HG03108 (cell line): Measurements from ENCODE around the gene R3HDM4.
"Not testable (repeated sequence)": the region's sequence is repeated elsewhere in the genome, so short reads cannot be mapped to it uniquely, and the experiment has no call there.

Experiments used
- ATAC-seq: cut with Tn5 transposase; IDR thresholded peaks from one replicate; pipeline ENCODE4 v1.9.1; 2021; ENCODE audit warnings: moderate library complexity; ENCODE audit not compliant: unreplicated experiment

R3HDM4 gene

GRCh38 chr19:861756-862580 is 51.1 kb downstream of the R3HDM4 start:
- ATAC-seq, result no peak

- no peak for ATAC-seq
These were observed 51.8 kb downstream of the R3HDM4 start for GRCh38 chr19:861141-861755.

GRCh38 chr19:858868-859843 is 53.9 kb downstream of the R3HDM4 start, which contains the start of gene CFD:
Gene CFD (plus strand): TSS chr19:859664. CDS start chr19:859690, 26 bp downstream.
- ATAC-seq, result no peak

- no peak for ATAC-seq
These were observed 54.7 kb downstream of the R3HDM4 start for GRCh38 chr19:858284-858683.

GRCh38 chr19:855566-856120 is 57.4 kb downstream of the R3HDM4 start:
- no peak for ATAC-seq

- no peak for ATAC-seq
These were observed 57.9 kb downstream of the R3HDM4 start for GRCh38 chr19:855142-855541.

- ATAC-seq, result no peak
These were observed 58.5 kb downstream of the R3HDM4 start for GRCh38 chr19:854549-854948.

GRCh38 chr19:853614-854220 is 59.3 kb downstream of the R3HDM4 start:
- not testable (repeated sequence) for ATAC-seq

GRCh38 chr19:853014-853585 is 59.9 kb downstream of the R3HDM4 start:
- no peak for ATAC-seq

- no peak for ATAC-seq
These were observed 60.6 kb downstream of the R3HDM4 start, which contains the start of gene ELANE for GRCh38 chr19:852136-853013. Gene ELANE (plus strand): TSS chr19:852303. CDS start chr19:852329, 26 bp downstream.

GRCh38 chr19:850979-851335 is 62.1 kb downstream of the R3HDM4 start:
- ATAC-seq, result no peak

GRCh38 chr19:850221-850978 is 62.6 kb downstream of the R3HDM4 start:
- ATAC-seq, result no peak

GRCh38 chr19:849195-849594 is 63.8 kb downstream of the R3HDM4 start:
- ATAC-seq, result not testable (repeated sequence)

GRCh38 chr19:848386-848921 is 64.6 kb downstream of the R3HDM4 start:
- ATAC-seq, result no peak
